Measurements from ENCODE around the gene GPR132. TPM values are rescaled to one million over a fixed set of nuclear protein-coding genes. Genes with fewer than 3 reads are reported as not detected.

GPR132 gene
- total RNA-seq, 1 donor from 2014 or later: 2.2 TPM

DNA sequence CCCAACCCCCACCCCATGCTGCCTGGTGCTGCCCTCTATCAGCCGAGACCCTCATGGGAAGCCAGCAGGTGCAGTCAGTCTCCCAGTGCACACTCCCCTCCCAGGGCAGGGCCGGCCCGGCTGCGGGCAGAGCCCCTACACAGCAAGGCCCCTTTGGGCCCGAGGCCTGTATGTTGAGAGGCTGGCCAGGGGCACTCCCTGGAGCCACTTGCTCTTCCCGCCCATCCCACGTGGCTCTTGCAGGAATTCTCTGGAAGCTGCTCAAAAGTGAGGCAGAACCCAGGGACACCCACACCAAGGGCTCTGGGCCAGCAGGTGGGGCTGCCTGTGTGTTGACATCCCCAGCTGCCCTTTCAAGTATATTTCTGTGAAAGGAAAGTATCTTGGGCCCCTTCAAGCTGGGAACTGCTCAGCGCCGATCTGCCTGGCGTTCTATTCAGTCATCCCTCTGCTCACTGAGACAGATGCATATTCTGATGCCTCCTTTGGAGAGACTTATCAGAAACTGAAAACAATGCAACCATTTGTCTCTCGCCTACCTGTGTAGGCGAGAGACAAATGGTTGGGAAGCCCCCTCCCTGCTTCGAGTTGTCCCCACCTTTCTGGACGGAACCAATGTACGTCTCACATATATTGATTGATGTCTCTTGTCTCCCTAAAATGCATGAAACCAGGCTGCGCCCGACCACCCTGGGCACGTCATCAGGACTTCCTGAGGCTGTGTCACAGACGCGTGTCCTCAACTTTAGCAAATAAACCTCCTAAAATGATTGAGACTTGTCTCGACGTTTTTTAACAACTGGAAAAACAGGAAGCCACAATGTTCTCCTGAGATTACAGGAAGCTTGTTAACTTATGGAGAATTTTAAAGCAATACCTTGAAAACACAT lies 6.0 kb downstream of the GPR132 start:
- H3K27me3 ChIP-seq (ENCODE audit: insufficient read depth, low read length): peaks cover 3% of the 10 kb centered on the region
- H2AFZ ChIP-seq (ENCODE audit: low read depth, low read length): no peak overlapping the region
- no peaks in the 10 kb centered on the region for H3K79me2 ChIP-seq (ENCODE audit: insufficient read depth, low read length)
- TF ChIP-seq, protein P1, sequence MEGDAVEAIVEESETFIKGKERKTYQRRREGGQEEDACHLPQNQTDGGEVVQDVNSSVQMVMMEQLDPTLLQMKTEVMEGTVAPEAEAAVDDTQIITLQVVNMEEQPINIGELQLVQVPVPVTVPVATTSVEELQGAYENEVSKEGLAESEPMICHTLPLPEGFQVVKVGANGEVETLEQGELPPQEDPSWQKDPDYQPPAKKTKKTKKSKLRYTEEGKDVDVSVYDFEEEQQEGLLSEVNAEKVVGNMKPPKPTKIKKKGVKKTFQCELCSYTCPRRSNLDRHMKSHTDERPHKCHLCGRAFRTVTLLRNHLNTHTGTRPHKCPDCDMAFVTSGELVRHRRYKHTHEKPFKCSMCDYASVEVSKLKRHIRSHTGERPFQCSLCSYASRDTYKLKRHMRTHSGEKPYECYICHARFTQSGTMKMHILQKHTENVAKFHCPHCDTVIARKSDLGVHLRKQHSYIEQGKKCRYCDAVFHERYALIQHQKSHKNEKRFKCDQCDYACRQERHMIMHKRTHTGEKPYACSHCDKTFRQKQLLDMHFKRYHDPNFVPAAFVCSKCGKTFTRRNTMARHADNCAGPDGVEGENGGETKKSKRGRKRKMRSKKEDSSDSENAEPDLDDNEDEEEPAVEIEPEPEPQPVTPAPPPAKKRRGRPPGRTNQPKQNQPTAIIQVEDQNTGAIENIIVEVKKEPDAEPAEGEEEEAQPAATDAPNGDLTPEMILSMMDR (IDR thresholded peaks at IDR 0.05; ENCODE audit: insufficient read depth, low read depth, low read length): no peak
- TF ChIP-seq EZH2 (IDR thresholded peaks at IDR 0.05; ENCODE audit: insufficient read depth, low read length): no peak
- Mint-ChIP-seq H3K27me3 (ENCODE audit: low read depth, unreplicated experiment) (peaks cover 13% of the 10 kb centered on the region), H3K4me3 (ENCODE audit: unreplicated experiment) (no peak overlapping the region), H3K4me1 (ENCODE audit: low read depth, unreplicated experiment) (peaks cover 9% of the 10 kb centered on the region), H3K36me3 (ENCODE audit: low read depth, unreplicated experiment) (no peaks in the 10 kb centered on the region), H3K9me3 (ENCODE audit: unreplicated experiment) (no peaks in the 10 kb centered on the region), H3K27ac (ENCODE audit: unreplicated experiment) (peak overlapping the region; percentile 80)
- no peaks in the 10 kb centered on the region for H3K4me1 ChIP-seq (ENCODE audit: insufficient read depth, low read length)
- H3K4me3 ChIP-seq (ENCODE audit: insufficient read depth, low read depth, low read length): no peak overlapping the region
- H3K36me3 ChIP-seq (ENCODE audit: insufficient read depth, low read length): no peaks in the 10 kb centered on the region
- H3K9ac ChIP-seq (ENCODE audit: low read length): no peak overlapping the region
- no peak for DNase-seq (ENCODE audit: low read depth)
- H3K27ac ChIP-seq (ENCODE audit: low read depth, low read length): no peak overlapping the region
- H3K9me3 ChIP-seq (ENCODE audit: insufficient read depth, low read depth, low read length): no peaks in the 10 kb centered on the region
- no peak overlapping the region for H3K4me2 ChIP-seq (ENCODE audit: low read length)
- H4K20me1 ChIP-seq (ENCODE audit: insufficient read depth, low read length): peaks cover 7% of the 10 kb centered on the region
- FAIRE-seq: no peak

DNA sequence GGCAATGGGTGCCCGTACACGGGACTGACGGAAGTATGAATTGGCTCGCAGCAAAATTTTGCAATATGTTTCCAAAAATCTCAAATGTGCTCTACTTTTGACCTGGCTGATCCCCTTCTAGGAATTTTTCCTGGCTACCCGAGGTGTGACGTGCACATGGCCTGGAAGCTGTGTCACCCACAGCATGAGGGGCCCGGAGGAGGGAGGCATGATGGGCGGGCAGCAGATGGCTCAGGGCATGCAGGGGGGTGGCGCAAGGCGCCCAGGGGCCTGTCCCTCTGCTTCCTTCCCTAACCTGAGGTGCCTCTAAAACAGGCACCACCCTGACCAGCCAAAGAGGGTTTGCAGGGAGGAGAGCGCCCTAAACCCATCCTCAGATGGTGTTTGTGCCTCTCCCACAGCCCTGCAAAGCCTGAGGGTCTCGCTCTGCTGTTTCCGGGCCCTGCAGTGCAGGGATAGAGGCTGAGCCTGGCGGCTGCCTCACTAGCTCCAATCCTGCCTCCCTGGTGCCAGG lies 6.7 kb downstream of the GPR132 start:
- Mint-ChIP-seq H3K36me3 (ENCODE audit: low read depth, unreplicated experiment) (no peaks in the 10 kb centered on the region), H3K9me3 (ENCODE audit: unreplicated experiment) (no peaks in the 10 kb centered on the region), H3K27me3 (ENCODE audit: low read depth, unreplicated experiment) (peaks cover 17% of the 10 kb centered on the region), H3K27ac (ENCODE audit: unreplicated experiment) (no peak overlapping the region), H3K4me3 (ENCODE audit: unreplicated experiment) (no peak overlapping the region), H3K4me1 (ENCODE audit: low read depth, unreplicated experiment) (peaks cover 9% of the 10 kb centered on the region)
- Histone ChIP-seq H2AFZ (ENCODE audit: low read depth, low read length) (no peak overlapping the region), H3K4me3 (ENCODE audit: insufficient read depth, low read depth, low read length) (no peak overlapping the region), H3K79me2 (ENCODE audit: insufficient read depth, low read length) (no peaks in the 10 kb centered on the region), H3K27me3 (ENCODE audit: insufficient read depth, low read length) (peaks cover 3% of the 10 kb centered on the region), H3K4me2 (ENCODE audit: low read length) (no peak overlapping the region), H4K20me1 (ENCODE audit: insufficient read depth, low read length) (peaks cover 11% of the 10 kb centered on the region), H3K9me3 (ENCODE audit: insufficient read depth, low read depth, low read length) (no peaks in the 10 kb centered on the region), H3K36me3 (ENCODE audit: insufficient read depth, low read length) (no peaks in the 10 kb centered on the region), H3K27ac (ENCODE audit: low read depth, low read length) (no peak overlapping the region), H3K9ac (ENCODE audit: low read length) (no peak overlapping the region), H3K4me1 (ENCODE audit: insufficient read depth, low read length) (no peaks in the 10 kb centered on the region)
- TF ChIP-seq EZH2 (IDR thresholded peaks at IDR 0.05; ENCODE audit: insufficient read depth, low read length): no peak
- TF ChIP-seq, protein P1 (IDR thresholded peaks at IDR 0.05; ENCODE audit: insufficient read depth, low read depth, low read length): no peak
- no peak for DNase-seq (ENCODE audit: low read depth)
- FAIRE-seq: no peak
